Endothelial cell of umbilical vein (primary cell): ENCODE measurements around the gene NDST4.

Experiments
- EZH2 ChIP-seq: IDR thresholded peaks from 2 replicates; pipeline ENCODE4 v1.6.1; 2012; ENCODE audit warnings: borderline replicate concordance, low read depth, mild to moderate bottlenecking, moderate library complexity, low read length, inconsistent platforms; ENCODE audit not compliant: severe bottlenecking
- GATA2 ChIP-seq: IDR thresholded peaks from 2 replicates; pipeline ENCODE4 v1.7.0; 2011; ENCODE audit warnings: low read depth, mild to moderate bottlenecking, moderate library complexity, mixed read lengths, low read length; ENCODE audit not compliant: insufficient read length, insufficient read depth
- JUN ChIP-seq: IDR thresholded peaks from 2 replicates; pipeline ENCODE4 v1.6.1; 2011; ENCODE audit warnings: borderline replicate concordance, low read depth; ENCODE audit not compliant: insufficient read length, insufficient read depth
- MYC ChIP-seq: IDR thresholded peaks from one replicate; pipeline ENCODE4 v1.6.1; 2011; ENCODE audit warnings: mild to moderate bottlenecking, low read depth, low read length
- POLR2A ChIP-seq: IDR thresholded peaks from 2 replicates; pipeline ENCODE4 v1.6.1; 2012; ENCODE audit warnings: low read depth, mild to moderate bottlenecking, control low read depth, low read length
- POLR2AphosphoS5 ChIP-seq: IDR thresholded peaks from 2 replicates; pipeline ENCODE4 v1.6.1; 2012; ENCODE audit warnings: low read depth, mild to moderate bottlenecking, control low read depth, low read length, moderate library complexity; ENCODE audit not compliant: insufficient read depth
- TF ChIP-seq, protein P1 (sequence below), 2 donors: IDR thresholded peaks; 1 replicate in 1 of 2; 2 replicates in 1 of 2; pipeline ENCODE4 v1.5.1; 2011; ENCODE audit warnings: low read length in 2 of 2, mild to moderate bottlenecking in 2 of 2, moderate library complexity in 2 of 2, control low read depth in 1 of 2, inconsistent platforms in 1 of 2, low read depth in 1 of 2; ENCODE audit not compliant: insufficient read depth in 1 of 2; ENCODE audit errors: extremely low read depth in 1 of 2
- TF ChIP-seq, protein P2 (sequence below): IDR thresholded peaks from 2 replicates; pipeline ENCODE4 v1.6.1; 2011; ENCODE audit not compliant: insufficient read depth, insufficient read length

DNA sequence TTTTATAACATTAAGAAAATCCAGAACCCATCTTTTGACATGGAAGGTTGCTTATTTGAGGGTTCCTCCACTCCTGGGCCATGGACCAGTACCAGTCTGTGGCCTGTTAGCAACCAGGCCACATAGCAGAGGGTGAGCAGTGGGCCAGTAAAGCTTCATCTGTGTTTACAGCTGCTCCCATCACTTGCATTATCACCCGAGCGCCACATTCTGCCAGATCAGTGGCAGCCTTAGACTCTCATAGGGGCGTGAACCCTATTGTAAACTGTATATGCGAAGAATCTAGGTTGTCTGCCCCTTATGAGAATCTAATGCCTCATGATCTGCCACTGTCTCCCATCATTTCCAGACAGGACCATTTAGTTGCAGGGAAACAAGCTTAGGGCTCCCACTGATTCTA lies 58.6 kb downstream of the NDST4 start:
- TF ChIP-seq, protein P1, sequence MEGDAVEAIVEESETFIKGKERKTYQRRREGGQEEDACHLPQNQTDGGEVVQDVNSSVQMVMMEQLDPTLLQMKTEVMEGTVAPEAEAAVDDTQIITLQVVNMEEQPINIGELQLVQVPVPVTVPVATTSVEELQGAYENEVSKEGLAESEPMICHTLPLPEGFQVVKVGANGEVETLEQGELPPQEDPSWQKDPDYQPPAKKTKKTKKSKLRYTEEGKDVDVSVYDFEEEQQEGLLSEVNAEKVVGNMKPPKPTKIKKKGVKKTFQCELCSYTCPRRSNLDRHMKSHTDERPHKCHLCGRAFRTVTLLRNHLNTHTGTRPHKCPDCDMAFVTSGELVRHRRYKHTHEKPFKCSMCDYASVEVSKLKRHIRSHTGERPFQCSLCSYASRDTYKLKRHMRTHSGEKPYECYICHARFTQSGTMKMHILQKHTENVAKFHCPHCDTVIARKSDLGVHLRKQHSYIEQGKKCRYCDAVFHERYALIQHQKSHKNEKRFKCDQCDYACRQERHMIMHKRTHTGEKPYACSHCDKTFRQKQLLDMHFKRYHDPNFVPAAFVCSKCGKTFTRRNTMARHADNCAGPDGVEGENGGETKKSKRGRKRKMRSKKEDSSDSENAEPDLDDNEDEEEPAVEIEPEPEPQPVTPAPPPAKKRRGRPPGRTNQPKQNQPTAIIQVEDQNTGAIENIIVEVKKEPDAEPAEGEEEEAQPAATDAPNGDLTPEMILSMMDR (IDR thresholded peaks at IDR 0.05; ENCODE audit: extremely low read depth in 1 of 2, insufficient read depth in 1 of 2, low read depth in 1 of 2, low read length in 2 of 2) = no peak
- TF ChIP-seq POLR2A = no peak
- TF ChIP-seq POLR2AphosphoS5 = no peak
- no peak for TF ChIP-seq GATA2
- TF ChIP-seq, protein P2, sequence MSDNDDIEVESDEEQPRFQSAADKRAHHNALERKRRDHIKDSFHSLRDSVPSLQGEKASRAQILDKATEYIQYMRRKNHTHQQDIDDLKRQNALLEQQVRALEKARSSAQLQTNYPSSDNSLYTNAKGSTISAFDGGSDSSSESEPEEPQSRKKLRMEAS = no peak
- no peak for TF ChIP-seq MYC
- no peak for TF ChIP-seq EZH2
- no peak for TF ChIP-seq JUN
